VCaP (cell line): ENCODE measurements around the gene RGS17.

Experiments
- H3K27ac ChIP-seq: fragments of 450-650 bp; 2 replicates; pipeline ENCODE4 v1.5.1; 2017
- TF ChIP-seq, protein P1 (sequence below): fragments of 450-650 bp; conservative IDR thresholded peaks from 2 replicates; pipeline ENCODE4 v1.5.1; 2017; ENCODE audit warnings: mild to moderate bottlenecking, moderate library complexity

The RGS17 gene

DNA sequence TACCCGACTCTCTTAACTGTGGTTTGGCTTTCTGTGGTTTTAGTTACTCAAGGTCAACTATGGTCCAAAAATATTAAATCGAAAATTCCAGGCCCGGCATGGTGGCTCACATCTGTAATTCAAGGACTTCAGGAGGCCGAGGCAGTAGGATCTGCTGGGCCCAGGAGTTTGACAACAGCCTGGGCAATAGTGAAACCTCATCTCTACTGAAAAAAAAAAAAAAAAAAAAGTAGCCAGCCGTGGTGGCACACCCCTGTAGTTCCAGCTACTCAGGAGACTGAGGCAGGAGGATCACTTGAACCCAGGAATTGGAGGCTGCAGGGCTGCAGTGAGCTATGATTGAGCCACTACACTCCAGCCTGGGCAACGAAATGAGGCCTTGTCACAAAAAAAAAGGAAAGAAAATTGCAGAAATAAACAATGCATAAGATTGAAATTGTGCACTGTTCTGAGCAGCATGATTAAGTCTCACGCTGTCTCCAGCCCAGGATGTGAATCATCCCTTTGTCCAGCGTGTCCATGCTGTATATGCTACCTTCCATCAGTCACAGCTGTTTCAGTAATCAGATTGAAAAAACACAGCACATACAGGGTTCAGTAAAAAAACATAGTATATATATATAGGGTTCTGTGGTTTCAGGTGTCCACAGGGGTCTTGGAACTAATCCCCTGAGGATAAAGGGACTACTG is 40.7 kb downstream of the RGS17 start:
- H3K27ac ChIP-seq: no peak overlapping the region
- TF ChIP-seq, protein P1, sequence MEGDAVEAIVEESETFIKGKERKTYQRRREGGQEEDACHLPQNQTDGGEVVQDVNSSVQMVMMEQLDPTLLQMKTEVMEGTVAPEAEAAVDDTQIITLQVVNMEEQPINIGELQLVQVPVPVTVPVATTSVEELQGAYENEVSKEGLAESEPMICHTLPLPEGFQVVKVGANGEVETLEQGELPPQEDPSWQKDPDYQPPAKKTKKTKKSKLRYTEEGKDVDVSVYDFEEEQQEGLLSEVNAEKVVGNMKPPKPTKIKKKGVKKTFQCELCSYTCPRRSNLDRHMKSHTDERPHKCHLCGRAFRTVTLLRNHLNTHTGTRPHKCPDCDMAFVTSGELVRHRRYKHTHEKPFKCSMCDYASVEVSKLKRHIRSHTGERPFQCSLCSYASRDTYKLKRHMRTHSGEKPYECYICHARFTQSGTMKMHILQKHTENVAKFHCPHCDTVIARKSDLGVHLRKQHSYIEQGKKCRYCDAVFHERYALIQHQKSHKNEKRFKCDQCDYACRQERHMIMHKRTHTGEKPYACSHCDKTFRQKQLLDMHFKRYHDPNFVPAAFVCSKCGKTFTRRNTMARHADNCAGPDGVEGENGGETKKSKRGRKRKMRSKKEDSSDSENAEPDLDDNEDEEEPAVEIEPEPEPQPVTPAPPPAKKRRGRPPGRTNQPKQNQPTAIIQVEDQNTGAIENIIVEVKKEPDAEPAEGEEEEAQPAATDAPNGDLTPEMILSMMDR: no peak

DNA sequence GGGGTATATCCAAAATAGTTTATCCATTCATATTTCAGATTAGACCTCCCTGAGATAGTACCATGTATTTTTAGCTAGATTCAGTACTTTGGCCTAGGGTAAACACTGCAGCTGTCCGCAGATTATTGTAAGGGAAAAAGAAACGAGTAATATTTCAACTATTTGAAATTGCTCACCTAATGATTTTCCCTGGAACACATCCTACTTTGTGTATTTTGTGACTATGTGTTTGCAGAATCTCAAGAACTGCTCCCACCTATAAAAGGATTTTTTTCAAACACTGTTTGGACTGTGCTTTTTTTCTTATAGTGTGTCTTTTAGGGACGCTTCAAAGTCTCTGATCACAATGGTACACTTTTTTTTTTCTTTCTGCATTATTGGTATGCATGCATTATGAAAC is 42.3 kb downstream of the RGS17 start:
- TF ChIP-seq, protein P1: no peak
- H3K27ac ChIP-seq: no peak overlapping the region

DNA sequence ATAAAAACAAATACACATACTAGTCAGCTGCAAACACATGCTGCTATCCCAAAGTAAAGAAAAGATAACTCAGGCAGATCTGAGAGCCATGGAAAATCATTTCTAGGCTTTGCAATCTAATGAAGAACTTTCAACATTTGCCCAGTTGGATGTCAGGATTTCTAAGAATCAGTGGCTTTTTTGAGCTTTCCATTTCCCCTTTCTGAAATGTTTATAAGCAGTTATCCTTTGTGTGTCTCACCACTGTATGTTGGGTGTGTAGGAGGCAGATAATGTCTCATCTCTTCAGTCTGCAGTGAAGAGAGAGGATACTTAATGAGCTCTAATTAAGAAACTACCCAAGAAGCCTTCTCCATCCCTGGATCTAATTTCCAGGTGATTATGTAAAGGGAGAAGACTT is 43.6 kb downstream of the RGS17 start:
- TF ChIP-seq, protein P1: no peak
- no peak overlapping the region for H3K27ac ChIP-seq

DNA sequence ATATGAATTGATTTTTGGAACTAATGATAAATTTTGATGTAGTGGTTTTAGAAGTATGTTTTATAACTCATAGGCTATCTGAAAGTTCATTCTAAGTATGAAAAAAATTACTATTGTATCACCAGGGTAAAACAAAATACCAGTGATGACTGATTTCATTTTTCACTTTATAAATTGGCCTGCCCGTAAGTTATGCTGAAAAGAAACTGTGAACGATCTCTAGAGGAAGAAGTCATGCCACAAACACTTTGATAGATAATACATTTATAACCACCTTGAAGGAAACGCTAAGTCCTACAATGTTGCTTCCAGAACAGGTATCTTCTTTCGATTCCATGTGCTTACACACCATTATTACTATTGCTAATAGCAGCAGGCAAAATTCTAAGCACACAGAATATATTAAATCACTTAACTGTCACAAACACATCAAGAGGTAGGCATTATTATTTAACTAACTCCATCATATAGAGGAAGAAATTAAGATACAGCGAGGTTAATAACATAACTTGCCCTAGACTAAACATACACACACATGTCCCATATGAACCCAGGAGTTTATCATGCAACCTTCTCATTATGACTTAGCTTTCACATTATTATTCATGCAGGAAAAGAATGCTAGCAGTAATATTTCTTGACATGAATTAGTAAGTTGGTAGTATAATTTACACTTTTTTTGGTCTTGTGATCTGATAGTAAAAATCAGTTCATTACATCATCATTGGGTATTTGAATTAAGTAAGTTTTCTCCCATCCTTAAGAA is 44.7 kb downstream of the RGS17 start:
- H3K27ac ChIP-seq: no peak overlapping the region
- TF ChIP-seq, protein P1: no peak

DNA sequence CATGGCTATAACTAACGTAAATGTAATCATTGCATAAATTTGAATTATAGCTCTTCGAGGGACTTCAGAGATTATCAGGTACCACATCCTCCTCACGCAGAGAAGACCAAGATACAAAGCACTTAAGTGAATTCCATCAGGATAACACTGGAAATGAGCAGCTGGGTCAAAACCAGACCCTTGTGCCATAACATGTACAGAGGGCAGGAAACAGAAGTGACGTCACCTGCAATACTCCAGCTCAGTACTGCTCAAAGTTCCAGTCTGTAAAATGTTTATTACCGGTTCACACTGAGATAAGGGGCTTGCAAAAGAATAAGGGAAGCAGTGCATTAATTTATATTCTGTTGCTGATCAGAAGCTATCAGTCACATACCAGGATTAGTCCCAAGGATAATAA is 45.8 kb downstream of the RGS17 start:
- TF ChIP-seq, protein P1: no peak
- H3K27ac ChIP-seq: no peak overlapping the region

DNA sequence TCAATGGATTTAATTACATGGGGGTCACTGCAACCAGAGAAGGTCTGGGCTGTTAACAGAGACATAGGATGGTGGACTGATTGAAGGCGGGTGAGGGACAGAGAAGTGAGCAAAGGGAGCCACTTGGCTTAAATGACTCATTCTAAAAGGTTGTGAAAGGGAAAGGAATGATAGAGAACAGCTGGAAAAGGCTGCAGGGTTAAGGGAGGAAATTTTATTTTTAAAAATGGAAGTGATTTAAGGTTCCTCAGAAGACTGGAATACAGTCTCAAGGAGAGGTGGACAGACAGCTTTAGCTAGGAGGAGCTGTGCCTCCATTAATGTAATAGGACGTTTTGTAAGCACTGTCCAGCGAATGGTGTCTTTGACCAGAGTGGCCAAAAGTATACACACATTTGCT is 46.7 kb downstream of the RGS17 start:
- TF ChIP-seq, protein P1: no peak

DNA sequence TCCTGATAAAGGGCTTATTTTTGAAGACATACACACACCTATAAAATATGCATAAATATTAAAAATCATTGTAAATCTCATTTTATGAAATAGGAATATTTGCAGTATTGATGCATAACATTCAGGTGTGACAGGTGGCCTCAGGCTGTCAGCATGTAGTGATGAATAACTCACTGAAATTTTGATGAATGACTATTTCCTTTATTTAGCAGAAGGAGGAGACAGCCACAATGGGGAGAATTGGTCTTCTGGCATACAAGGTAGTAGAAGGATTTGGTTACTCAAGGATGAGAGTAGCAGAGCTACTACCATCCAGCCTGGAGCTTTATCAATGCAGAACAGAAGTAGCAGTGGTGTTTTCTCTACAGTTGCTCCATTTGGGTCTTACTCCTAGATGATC is 47.2 kb downstream of the RGS17 start:
- no peak overlapping the region for H3K27ac ChIP-seq
- TF ChIP-seq, protein P1: no peak

More for the DNA sequence above, 46.7 kb downstream of the RGS17 start:
- no peak overlapping the region for H3K27ac ChIP-seq
